ENCODE measurements around the gene CYSTM1. TPM values are rescaled to one million over a fixed set of nuclear protein-coding genes. Genes with fewer than 3 reads are reported as not detected.
"Not testable (repeated sequence)": the region's sequence is repeated elsewhere in the genome, so short reads cannot be mapped to it uniquely, and the experiment has no call there.

The CYSTM1 gene
- total RNA-seq, 1 donor from 2014 or later, result 28.1 TPM

- Mint-ChIP-seq H3K9me3 (ENCODE audit: low read depth) (no peaks in the 10 kb centered on the region), H3K4me1 (ENCODE audit: low read depth) (peaks cover 2% of the 10 kb centered on the region), H3K27ac (no peak overlapping the region), H3K36me3 (ENCODE audit: insufficient read depth) (no peaks in the 10 kb centered on the region), H3K4me3 (ENCODE audit: low read depth) (no peak overlapping the region), H3K27me3 (peaks cover 30% of the 10 kb centered on the region)
- TF ChIP-seq, protein P1, sequence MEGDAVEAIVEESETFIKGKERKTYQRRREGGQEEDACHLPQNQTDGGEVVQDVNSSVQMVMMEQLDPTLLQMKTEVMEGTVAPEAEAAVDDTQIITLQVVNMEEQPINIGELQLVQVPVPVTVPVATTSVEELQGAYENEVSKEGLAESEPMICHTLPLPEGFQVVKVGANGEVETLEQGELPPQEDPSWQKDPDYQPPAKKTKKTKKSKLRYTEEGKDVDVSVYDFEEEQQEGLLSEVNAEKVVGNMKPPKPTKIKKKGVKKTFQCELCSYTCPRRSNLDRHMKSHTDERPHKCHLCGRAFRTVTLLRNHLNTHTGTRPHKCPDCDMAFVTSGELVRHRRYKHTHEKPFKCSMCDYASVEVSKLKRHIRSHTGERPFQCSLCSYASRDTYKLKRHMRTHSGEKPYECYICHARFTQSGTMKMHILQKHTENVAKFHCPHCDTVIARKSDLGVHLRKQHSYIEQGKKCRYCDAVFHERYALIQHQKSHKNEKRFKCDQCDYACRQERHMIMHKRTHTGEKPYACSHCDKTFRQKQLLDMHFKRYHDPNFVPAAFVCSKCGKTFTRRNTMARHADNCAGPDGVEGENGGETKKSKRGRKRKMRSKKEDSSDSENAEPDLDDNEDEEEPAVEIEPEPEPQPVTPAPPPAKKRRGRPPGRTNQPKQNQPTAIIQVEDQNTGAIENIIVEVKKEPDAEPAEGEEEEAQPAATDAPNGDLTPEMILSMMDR (IDR thresholded peaks at IDR 0.05; ENCODE audit: unreplicated experiment), result no peak
- no peak for DNase-seq (ENCODE audit: low spot score, unreplicated experiment)
These were observed 21.1 kb upstream of the CYSTM1 start for GRCh38 chr5:140153905-140154304.

DNA sequence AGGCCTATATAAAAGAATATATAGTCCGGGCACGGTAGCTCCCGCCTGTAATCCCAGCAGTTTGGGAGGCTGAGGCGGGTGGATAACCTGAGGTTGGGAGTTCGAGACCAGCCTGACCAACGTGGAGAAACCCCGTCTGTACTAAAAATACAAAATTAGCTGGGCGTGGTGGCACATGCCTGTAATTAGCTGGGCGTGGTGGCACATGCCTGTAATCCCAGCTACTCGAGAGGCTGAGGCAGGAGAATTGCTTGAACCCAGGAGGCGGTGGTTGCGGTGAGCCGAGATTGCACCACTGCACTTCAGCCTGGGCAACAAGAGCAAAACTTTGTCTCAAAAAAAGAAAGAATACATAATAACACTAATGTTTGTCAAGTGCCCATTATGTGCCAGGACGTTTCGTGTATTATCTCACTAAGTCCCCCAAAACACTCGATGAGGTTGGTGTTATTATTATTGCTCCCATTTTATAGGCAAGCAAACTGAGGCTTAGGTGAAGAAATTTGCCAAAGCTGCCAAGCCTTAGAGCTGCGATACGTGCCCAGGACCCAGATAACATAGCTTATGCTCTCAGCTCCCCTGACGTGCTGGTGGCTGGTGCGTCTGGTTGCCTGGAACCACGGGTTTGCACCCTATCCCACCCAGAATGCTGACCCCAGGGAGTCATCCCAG is 20.1 kb upstream of the CYSTM1 start:
- not testable (repeated sequence) for H3K36me3 Mint-ChIP-seq (ENCODE audit: insufficient read depth); H3K9me3 Mint-ChIP-seq (ENCODE audit: low read depth); H3K4me3 Mint-ChIP-seq (ENCODE audit: low read depth); H3K4me1 Mint-ChIP-seq (ENCODE audit: low read depth); H3K27ac Mint-ChIP-seq; DNase-seq (ENCODE audit: low spot score, unreplicated experiment)
- peaks cover 32% of the 10 kb centered on the region for H3K27me3 Mint-ChIP-seq

- peak; percentile 87 for DNase-seq (ENCODE audit: low spot score, unreplicated experiment)
- H3K36me3 Mint-ChIP-seq (ENCODE audit: insufficient read depth), result no peaks in the 10 kb centered on the region
- H3K27me3 Mint-ChIP-seq, result peaks cover 30% of the 10 kb centered on the region
- H3K27ac Mint-ChIP-seq, result peak overlapping the region; percentile 23
- no peaks in the 10 kb centered on the region for H3K9me3 Mint-ChIP-seq (ENCODE audit: low read depth)
- TF ChIP-seq, protein P1 (IDR thresholded peaks at IDR 0.05; ENCODE audit: unreplicated experiment), result peak; percentile 86
- H3K4me1 Mint-ChIP-seq (ENCODE audit: low read depth), result peaks cover 2% of the 10 kb centered on the region
- peak overlapping the region; percentile 45 for H3K4me3 Mint-ChIP-seq (ENCODE audit: low read depth)
These were observed 17.8 kb upstream of the CYSTM1 start for GRCh38 chr5:140157032-140157781.

- no peak overlapping the region for H3K27ac Mint-ChIP-seq
- no peak overlapping the region for H3K4me3 Mint-ChIP-seq (ENCODE audit: low read depth)
- H3K4me1 Mint-ChIP-seq (ENCODE audit: low read depth), result peaks cover 2% of the 10 kb centered on the region
- no peak for DNase-seq (ENCODE audit: low spot score, unreplicated experiment)
- TF ChIP-seq, protein P1 (IDR thresholded peaks at IDR 0.05; ENCODE audit: unreplicated experiment), result no peak
- H3K36me3 Mint-ChIP-seq (ENCODE audit: insufficient read depth), result no peaks in the 10 kb centered on the region
- no peaks in the 10 kb centered on the region for H3K9me3 Mint-ChIP-seq (ENCODE audit: low read depth)
- peaks cover 23% of the 10 kb centered on the region for H3K27me3 Mint-ChIP-seq
These were observed 15.7 kb upstream of the CYSTM1 start for GRCh38 chr5:140159014-140159927.

GRCh38 chr5:140162275-140162674 is 12.7 kb upstream of the CYSTM1 start:
- no peaks in the 10 kb centered on the region for H3K9me3 Mint-ChIP-seq (ENCODE audit: low read depth)

More at GRCh38 chr5:140162275-140162674, 12.7 kb upstream of the CYSTM1 start:
- Mint-ChIP-seq H3K4me3 (ENCODE audit: low read depth) (no peak overlapping the region), H3K27ac (no peak overlapping the region), H3K27me3 (peaks cover 18% of the 10 kb centered on the region), H3K36me3 (ENCODE audit: insufficient read depth) (no peaks in the 10 kb centered on the region), H3K4me1 (ENCODE audit: low read depth) (peaks cover 5% of the 10 kb centered on the region)
- DNase-seq (ENCODE audit: low spot score, unreplicated experiment), result no peak
- TF ChIP-seq, protein P1 (IDR thresholded peaks at IDR 0.05; ENCODE audit: unreplicated experiment), result no peak

Measured in progenitor cell of endocrine pancreas (in vitro differentiated cells).